ENCODE results near the gene COL19A1.
"Not testable (repeated sequence)": the region's sequence is repeated elsewhere in the genome, so short reads cannot be mapped to it uniquely, and the experiment has no call there.

The COL19A1 gene

GRCh38 chr6:69895396-69895795, 29.0 kb downstream of the COL19A1 start:
- DNase-seq (ENCODE audit: extremely low read depth in 1 of 2, low read depth in 1 of 2): no peak

GRCh38 chr6:69900869-69901268, 34.5 kb downstream of the COL19A1 start:
- no peak for DNase-seq (ENCODE audit: extremely low read depth in 1 of 2, low read depth in 1 of 2)

- DNase-seq (ENCODE audit: extremely low read depth in 1 of 2, low read depth in 1 of 2): no peak
Measured at GRCh38 chr6:69901361-69901760, 35.0 kb downstream of the COL19A1 start.

GRCh38 chr6:69907981-69908498, 41.7 kb downstream of the COL19A1 start:
- DNase-seq (ENCODE audit: extremely low read depth in 1 of 2, low read depth in 1 of 2): no peak

- DNase-seq (ENCODE audit: extremely low read depth in 1 of 2, low read depth in 1 of 2): no peak
Measured at GRCh38 chr6:69913361-69913760, 47.0 kb downstream of the COL19A1 start.

- no peak for DNase-seq (ENCODE audit: extremely low read depth in 1 of 2, low read depth in 1 of 2)
Measured at GRCh38 chr6:69914015-69914485, 47.7 kb downstream of the COL19A1 start.

GRCh38 chr6:69915346-69915745, 49.0 kb downstream of the COL19A1 start:
- no peak for DNase-seq (ENCODE audit: extremely low read depth in 1 of 2, low read depth in 1 of 2)

GRCh38 chr6:69917834-69918233, 51.5 kb downstream of the COL19A1 start:
- DNase-seq (ENCODE audit: extremely low read depth in 1 of 2, low read depth in 1 of 2): no peak

- DNase-seq (ENCODE audit: extremely low read depth in 1 of 2, low read depth in 1 of 2): no peak
Measured at GRCh38 chr6:69918813-69919475, 52.6 kb downstream of the COL19A1 start.

- not testable (repeated sequence) for DNase-seq (ENCODE audit: extremely low read depth in 1 of 2, low read depth in 1 of 2)
Measured at GRCh38 chr6:69921066-69921465, 54.7 kb downstream of the COL19A1 start.

GRCh38 chr6:69921611-69922010, 55.3 kb downstream of the COL19A1 start:
- DNase-seq (ENCODE audit: extremely low read depth in 1 of 2, low read depth in 1 of 2): not testable (repeated sequence)

- no peak for DNase-seq (ENCODE audit: extremely low read depth in 1 of 2, low read depth in 1 of 2)
Measured at GRCh38 chr6:69926745-69927144, 60.4 kb downstream of the COL19A1 start.

- DNase-seq (ENCODE audit: extremely low read depth in 1 of 2, low read depth in 1 of 2): no peak
Measured at GRCh38 chr6:69933239-69933638, 66.9 kb downstream of the COL19A1 start.

GRCh38 chr6:69935079-69935478, 68.7 kb downstream of the COL19A1 start:
- no peak for DNase-seq (ENCODE audit: extremely low read depth in 1 of 2, low read depth in 1 of 2)

GRCh38 chr6:69936674-69937363, 70.5 kb downstream of the COL19A1 start:
- DNase-seq (ENCODE audit: extremely low read depth in 1 of 2, low read depth in 1 of 2): no peak

- no peak for DNase-seq (ENCODE audit: extremely low read depth in 1 of 2, low read depth in 1 of 2)
Measured at GRCh38 chr6:69937402-69938136, 71.2 kb downstream of the COL19A1 start.

GRCh38 chr6:69942485-69942884, 76.1 kb downstream of the COL19A1 start:
- no peak for DNase-seq (ENCODE audit: extremely low read depth in 1 of 2, low read depth in 1 of 2)

- no peak for DNase-seq (ENCODE audit: extremely low read depth in 1 of 2, low read depth in 1 of 2)
Measured at GRCh38 chr6:69945192-69945591, 78.8 kb downstream of the COL19A1 start.

GRCh38 chr6:69948479-69949114, 82.2 kb downstream of the COL19A1 start:
- no peak for DNase-seq (ENCODE audit: extremely low read depth in 1 of 2, low read depth in 1 of 2)

GRCh38 chr6:69953491-69953890, 87.1 kb downstream of the COL19A1 start:
- DNase-seq (ENCODE audit: extremely low read depth in 1 of 2, low read depth in 1 of 2): no peak

- no peak for DNase-seq (ENCODE audit: extremely low read depth in 1 of 2, low read depth in 1 of 2)
Measured at GRCh38 chr6:69954733-69955132, 88.4 kb downstream of the COL19A1 start.
